HL-60 (cell line): Measurements from ENCODE around the gene RTN4R.
"Not testable (repeated sequence)": the region's sequence is repeated elsewhere in the genome, so short reads cannot be mapped to it uniquely, and the experiment has no call there.

Experiments
- CTCF ChIP-seq: IDR thresholded peaks from one replicate; pipeline ENCODE4 v1.5.1; 2011; ENCODE audit warnings: low read length, control low read depth, inconsistent platforms; ENCODE audit not compliant: insufficient read depth
- GABPA ChIP-seq: IDR thresholded peaks from 2 replicates; pipeline ENCODE4 v1.6.1; 2012; ENCODE audit warnings: low read depth
- POLR2AphosphoS5 ChIP-seq: IDR thresholded peaks from 2 replicates; pipeline ENCODE4 v1.6.1; 2012; ENCODE audit warnings: low read depth
- REST ChIP-seq: IDR thresholded peaks from 2 replicates; pipeline ENCODE4 v1.6.1; 2012; ENCODE audit warnings: low read depth; ENCODE audit not compliant: insufficient replicate concordance
- SPI1 ChIP-seq: IDR thresholded peaks from 2 replicates; pipeline ENCODE4 v1.6.1; 2012; ENCODE audit warnings: low read depth, mild to moderate bottlenecking, borderline replicate concordance

- TF ChIP-seq CTCF, REST, POLR2AphosphoS5, GABPA, SPI1: not testable (repeated sequence)
Measured at GRCh38 chr22:20289182-20290044, 21.3 kb upstream of the RTN4R start.
